ENCODE results near the gene NAPG.
"Not testable (repeated sequence)": the region's sequence is repeated elsewhere in the genome, so short reads cannot be mapped to it uniquely, and the experiment has no call there.

The NAPG gene

GRCh38 chr18:10552226-10552625 is 26.4 kb downstream of the NAPG start:
- DNase-seq = no peak

DNA sequence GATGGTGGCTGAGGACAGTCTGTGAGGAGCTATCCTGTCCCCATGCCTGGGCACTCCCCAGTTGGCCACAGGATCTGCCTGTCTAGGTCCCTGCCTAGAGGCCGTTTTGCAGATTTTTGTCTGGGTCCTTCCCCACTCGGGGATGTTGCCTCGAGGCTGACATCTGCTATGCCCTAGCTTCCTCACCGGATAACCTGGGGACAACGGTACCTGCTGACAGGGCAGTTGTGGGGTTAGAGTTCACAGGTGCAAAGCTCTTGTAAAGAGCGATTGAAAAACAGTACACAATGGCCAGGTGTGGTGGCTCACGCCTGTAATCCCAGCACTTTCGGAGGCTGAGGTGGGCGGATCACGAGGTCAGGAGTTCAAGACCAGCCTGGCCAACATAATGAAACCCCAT is 30.4 kb downstream of the NAPG start:
- not testable (repeated sequence) for DNase-seq

DNA sequence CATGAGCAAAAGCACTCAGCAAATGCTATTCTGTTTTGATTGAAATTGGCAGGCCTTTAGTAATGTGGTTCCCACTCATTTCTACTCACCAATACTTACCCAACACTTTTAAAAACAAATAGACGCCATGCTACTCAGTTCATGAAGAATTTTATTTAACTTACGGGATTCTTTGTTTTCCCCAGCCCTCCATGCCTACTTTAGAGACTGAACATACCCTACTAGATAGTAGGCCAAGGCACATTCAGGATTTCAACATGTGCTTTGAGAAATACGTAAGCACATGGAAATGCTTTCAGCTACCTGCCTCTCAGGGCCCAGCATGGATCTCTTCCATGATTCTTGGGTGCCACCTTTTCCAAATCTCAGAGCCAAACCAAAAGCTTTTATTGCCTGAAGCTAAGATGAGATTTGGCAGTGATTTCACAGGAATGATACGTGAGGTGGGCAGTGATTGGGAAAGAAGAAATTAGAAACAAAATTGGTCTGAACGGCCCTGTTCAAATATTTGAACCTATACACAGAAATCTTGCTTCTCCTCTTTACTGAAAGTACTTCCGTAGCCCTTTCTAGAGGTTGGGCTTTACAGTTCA is 31.4 kb downstream of the NAPG start:
- no peak for DNase-seq

DNA sequence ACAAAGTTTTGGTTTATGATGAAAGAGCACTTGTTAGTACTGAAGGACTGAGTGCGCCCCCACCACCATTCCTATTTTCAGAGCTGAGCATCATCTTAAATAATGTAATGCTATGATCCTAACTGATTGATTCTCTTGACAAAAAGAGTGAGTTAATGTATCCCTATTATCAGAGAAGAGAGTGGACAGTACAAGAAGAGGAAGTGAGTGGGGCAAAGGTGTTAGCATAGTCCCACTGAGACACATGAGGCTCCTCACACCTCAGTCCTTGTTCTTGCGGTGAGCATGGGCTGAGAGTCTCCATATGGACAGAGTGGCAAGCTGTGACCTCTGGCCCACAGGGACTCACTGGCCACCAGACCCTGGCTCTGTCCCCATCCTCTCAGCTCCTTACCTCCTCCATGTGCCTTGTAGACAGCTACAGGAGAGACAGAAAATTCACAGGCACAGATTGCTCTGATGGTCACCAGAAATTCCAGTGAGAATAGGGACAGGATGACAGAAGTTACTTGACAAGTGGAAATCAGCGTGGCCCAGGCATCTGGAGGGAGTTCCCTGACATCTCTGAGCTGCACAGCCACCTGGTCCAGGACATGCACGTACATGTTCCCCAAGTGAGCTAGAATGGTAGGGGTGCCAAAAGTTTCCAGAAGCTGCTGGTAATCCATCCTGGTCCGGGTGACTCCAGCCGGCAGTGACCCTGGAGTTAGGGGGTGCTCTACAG is 32.6 kb downstream of the NAPG start:
- no peak for DNase-seq

DNA sequence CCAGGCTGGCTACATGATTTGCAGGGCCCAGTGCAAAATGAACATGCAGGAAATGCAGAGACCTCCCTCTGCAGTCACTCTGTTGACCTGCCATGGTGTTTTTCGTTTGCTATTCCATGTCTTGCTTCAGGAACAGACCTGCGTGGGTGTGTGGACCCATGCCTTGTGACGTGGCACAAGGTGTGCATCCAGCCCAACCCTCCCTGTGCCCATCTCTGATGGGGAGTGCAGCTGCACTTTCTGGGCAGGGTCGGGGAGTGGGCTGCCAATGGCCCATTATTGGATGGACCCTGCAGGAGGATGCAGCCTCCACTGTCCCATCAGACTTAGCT is 33.1 kb downstream of the NAPG start:
- no peak for DNase-seq

GRCh38 chr18:10559553-10560451 is 34.0 kb downstream of the NAPG start:
- peak in 1 of 5 experiments; percentile 38 for DNase-seq

- DNase-seq = peak in 4 of 5 experiments; percentile 5 to 69 (median 28)
These were observed 34.7 kb downstream of the NAPG start for GRCh38 chr18:10560452-10561045.

DNA sequence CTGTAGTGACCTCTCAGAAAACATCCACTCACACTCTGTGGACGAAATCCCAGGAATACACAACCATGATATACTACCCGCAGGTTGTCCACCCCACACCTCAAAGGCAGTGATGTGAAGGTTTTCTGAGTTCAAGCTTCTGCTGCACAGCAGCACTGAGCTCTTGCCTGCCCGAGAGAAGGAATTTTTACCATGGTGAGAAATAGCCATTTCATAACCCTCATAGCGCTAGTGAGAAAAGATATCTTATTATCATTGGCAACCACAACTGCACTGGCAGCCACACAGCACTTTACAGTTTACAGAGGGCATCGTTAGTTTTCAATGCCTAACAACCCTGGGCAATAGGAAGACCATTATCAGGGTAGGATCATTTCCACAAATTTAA is 36.9 kb downstream of the NAPG start:
- no peak for DNase-seq

GRCh38 chr18:10563886-10564285 is 38.1 kb downstream of the NAPG start:
- DNase-seq = no peak

GRCh38 chr18:10564975-10565773 is 39.3 kb downstream of the NAPG start:
- DNase-seq = no peak

DNA sequence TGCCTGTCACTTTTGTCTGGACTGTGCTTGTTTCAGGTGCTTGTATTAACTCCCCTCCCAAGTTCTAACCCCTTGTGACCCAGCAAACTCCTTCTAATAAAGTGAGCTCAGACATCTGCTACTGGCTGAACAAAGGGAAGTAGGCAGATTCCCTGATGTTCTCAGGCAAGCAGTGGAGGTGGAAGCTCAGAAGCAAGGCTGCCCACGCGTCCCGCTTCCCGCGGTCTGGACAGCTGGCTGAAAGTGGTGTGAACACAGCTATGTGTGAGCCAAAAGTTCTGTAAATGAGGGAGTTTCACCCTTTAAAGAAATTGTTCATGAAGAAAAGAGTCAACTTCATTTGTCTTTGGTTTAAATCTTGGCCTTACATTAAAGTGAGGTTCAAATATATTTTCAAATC is 40.0 kb downstream of the NAPG start:
- no peak for DNase-seq

DNA sequence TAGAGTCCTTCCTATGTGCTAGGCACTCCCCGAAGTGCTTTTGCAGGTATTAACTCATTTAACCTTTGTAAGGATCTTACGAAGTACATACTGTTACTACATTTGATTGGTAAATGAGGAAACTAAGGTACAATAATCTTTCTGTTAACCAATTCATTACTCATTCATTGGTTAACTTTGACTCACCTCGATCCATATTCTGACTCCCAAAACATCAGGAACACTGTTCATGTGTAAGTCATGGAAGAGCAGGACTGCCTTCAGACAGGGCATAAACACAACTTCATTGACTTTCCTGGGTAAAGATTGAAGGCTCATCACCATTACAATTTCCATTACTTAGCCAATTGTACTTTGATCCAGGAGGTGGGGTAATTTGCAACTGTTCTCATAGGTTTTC is 40.6 kb downstream of the NAPG start:
- DNase-seq = no peak

GRCh38 chr18:10569941-10570340 is 44.1 kb downstream of the NAPG start:
- DNase-seq = not testable (repeated sequence)

GRCh38 chr18:10570622-10571021 is 44.8 kb downstream of the NAPG start:
- no peak for DNase-seq

- DNase-seq = no peak
These were observed 45.7 kb downstream of the NAPG start for GRCh38 chr18:10571537-10571936.

DNA sequence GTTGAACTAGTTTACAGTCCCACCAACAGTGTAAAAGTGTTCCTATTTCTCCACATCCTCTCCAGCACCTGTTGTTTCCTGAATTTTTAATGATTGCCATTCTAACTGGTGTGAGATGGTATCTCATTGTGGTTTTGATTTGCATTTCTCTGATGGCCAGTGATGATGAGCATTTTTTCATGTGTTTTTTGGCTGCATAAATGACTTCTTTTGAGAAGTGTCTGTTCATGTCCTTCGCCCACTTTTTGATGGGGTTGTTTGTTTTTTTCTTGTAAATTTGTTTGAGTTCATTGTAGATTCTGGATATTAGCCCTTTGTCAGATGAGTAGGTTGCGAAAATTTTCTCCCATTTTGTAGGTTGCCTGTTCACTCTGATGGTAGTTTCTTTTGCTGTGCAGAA is 47.4 kb downstream of the NAPG start:
- DNase-seq = not testable (repeated sequence)

DNA sequence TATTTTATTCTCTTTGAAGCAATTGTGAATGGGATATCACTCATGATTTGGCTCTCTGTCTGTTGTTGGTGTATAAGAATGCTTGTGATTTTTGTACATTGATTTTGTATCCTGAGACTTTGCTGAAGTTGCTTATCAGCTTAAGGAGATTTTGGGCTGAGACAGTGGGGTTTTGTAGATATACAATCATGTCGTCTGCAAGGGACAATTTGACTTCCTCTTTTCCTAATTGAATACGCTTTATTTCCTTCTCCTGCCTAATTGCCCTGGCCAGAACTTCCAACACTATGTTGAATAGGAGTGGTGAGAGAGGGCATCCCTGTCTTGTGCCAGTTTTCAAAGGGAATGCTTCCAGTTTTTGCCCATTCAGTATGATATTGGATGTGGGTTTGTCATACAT is 48.6 kb downstream of the NAPG start:
- not testable (repeated sequence) for DNase-seq

- not testable (repeated sequence) for DNase-seq
These were observed 52.2 kb downstream of the NAPG start for GRCh38 chr18:10577842-10578572.

DNA sequence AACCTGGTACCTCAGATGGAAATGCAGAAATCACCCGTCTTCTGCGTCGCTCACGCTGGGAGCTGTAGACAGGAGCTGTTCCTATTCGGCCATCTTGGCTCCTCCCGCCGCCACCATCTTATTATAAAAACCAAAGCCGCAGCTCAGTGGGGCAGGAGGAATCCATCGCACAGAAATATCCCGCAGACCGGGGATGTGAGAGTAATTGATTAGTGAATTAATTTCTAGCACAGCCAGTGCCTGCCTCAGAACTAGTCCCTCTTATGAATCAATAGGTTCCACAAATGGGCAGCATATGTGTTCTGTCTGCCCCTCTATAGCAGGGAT is 52.7 kb downstream of the NAPG start:
- DNase-seq = not testable (repeated sequence)

GRCh38 chr18:10579079-10579867 is 53.4 kb downstream of the NAPG start:
- no peak for DNase-seq

DNA sequence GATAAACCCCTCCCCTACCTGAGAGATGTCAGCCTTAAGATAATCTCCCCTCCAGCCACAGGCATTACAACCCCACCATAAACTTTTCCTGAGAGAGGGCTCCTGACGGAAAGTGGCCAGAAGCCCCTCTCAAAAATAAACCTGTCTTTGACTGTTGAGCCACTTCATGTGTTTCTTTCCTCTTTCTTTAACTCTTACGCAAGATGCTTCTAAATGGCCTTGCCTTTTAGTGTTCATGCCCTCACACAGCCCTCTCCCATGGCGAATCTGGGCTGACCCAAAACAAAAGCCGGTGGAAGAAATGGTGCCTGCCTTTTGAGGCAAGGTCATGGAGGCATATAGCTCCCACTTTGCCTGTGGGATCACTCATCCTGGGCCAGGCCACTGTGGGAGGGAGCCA is 54.4 kb downstream of the NAPG start:
- DNase-seq = no peak

All from T-helper 2 cell (primary cell).